H1 (cell line): ENCODE data around the gene KCNK2. TPM values are rescaled to one million over a fixed set of nuclear protein-coding genes. Genes with fewer than 3 reads are reported as not detected.

Source experiments
- CTCF ChIA-PET: fragments of 300-600 bp; sonication (Branson Sonifier 250); formaldehyde crosslinking; loops from one replicate; lab custom pipeline; 2021; ENCODE audit not compliant: partially characterized antibody; lab: Charles Lee
- POLR2A ChIA-PET: fragments of 300-600 bp; sonication (Branson Sonifier 250); formaldehyde crosslinking; loops from one replicate; lab custom pipeline; 2021; ENCODE audit warnings: inconsistent platforms; ENCODE audit not compliant: partially characterized antibody; lab: Charles Lee
- DNase-seq, 2 experiments: peaks; one replicate each; pipeline versions ENCODE4 v3.0.0 to v3.0.0-alpha.2; 2010 to 2022; ENCODE audit warnings: low spot score in 2 of 2, low read depth in 1 of 2, mixed read lengths in 1 of 2
- FAIRE-seq: peaks from 2 replicates; lab custom pipeline; 2011; peaks lifted over from hg19 to GRCh38; lab: Jason Lieb, UNC
- H2AFZ ChIP-seq: 2 replicates; pipeline ENCODE4 v1.8.1; 2012; ENCODE audit warnings: low read length, inconsistent platforms
- H2AK5ac ChIP-seq: 2 replicates; pipeline ENCODE4 v1.6.1; 2013; ENCODE audit warnings: low read depth, low read length
- H2BK120ac ChIP-seq: replicated peaks from 2 replicates; pipeline ENCODE3; 2013; ENCODE audit warnings: low read depth, low read length, inconsistent platforms
- H2BK12ac ChIP-seq: 2 replicates; pipeline ENCODE4 v1.6.1; 2013; ENCODE audit warnings: low read depth, low read length
- H2BK15ac ChIP-seq: 2 replicates; pipeline ENCODE4 v1.6.1; 2013; ENCODE audit warnings: low read length
- H2BK20ac ChIP-seq: 2 replicates; pipeline ENCODE4 v1.6.1; 2013; ENCODE audit warnings: low read length
- H2BK5ac ChIP-seq: 2 replicates; pipeline ENCODE4 v1.6.1; 2013; ENCODE audit warnings: low read depth, low read length
- H3K14ac ChIP-seq: 2 replicates; pipeline ENCODE4 v1.6.1; 2013; ENCODE audit warnings: inconsistent platforms; ENCODE audit not compliant: insufficient read length
- H3K18ac ChIP-seq: 2 replicates; pipeline ENCODE4 v1.6.1; 2013; ENCODE audit warnings: low read length; ENCODE audit errors: extremely low read depth
- H3K23ac ChIP-seq: 2 replicates; pipeline ENCODE4 v1.6.1; 2013; ENCODE audit warnings: inconsistent platforms; ENCODE audit not compliant: insufficient read length
- H3K23me2 ChIP-seq: 2 replicates; pipeline ENCODE4 v1.6.1; 2013; ENCODE audit warnings: low read depth, low read length
- H3K27ac ChIP-seq: 2 replicates; pipeline ENCODE4 v1.6.1; 2011; ENCODE audit warnings: low read depth, low read length, inconsistent platforms
- H3K27me3 ChIP-seq, 4 experiments: replicated peaks in 1 of 4; 1 replicate in 1 of 4; 2 replicates in 3 of 4; pipeline versions ENCODE4 v1.6.1 to v1.8.1; 2011 to 2013; ENCODE audit warnings: low read length in 3 of 4, mild to moderate bottlenecking in 3 of 4, inconsistent platforms in 2 of 4, mixed read lengths in 2 of 4, moderate library complexity in 1 of 4; ENCODE audit not compliant: control insufficient read depth in 3 of 4, insufficient read depth in 3 of 4; ENCODE audit errors: extremely low read depth in 1 of 4
- H3K36me3 ChIP-seq, 4 experiments: 2 replicates each; pipeline versions ENCODE4 v1.6.1 to v1.8.1; 2011 to 2013; ENCODE audit warnings: mild to moderate bottlenecking in 4 of 4, low read length in 3 of 4, moderate library complexity in 2 of 4, control low read depth in 1 of 4, inconsistent platforms in 1 of 4; ENCODE audit not compliant: insufficient read depth in 4 of 4, control insufficient read depth in 2 of 4
- H3K4ac ChIP-seq: replicated peaks from 2 replicates; pipeline ENCODE3; 2013; ENCODE audit warnings: low read length, low read depth, mixed read lengths, inconsistent platforms; ENCODE audit not compliant: insufficient read length
- H3K4me1 ChIP-seq, 4 experiments: replicated peaks in 1 of 4; 1 replicate in 1 of 4; 2 replicates in 3 of 4; pipeline versions ENCODE4 v1.6.1 to v1.8.1; 2011 to 2013; ENCODE audit warnings: low read length in 3 of 4, inconsistent platforms in 2 of 4, mixed read lengths in 1 of 4; ENCODE audit not compliant: insufficient read depth in 4 of 4, control insufficient read depth in 3 of 4
- H3K4me2 ChIP-seq, 2 experiments: 2 replicates each; pipeline versions ENCODE4 v1.6.1 to v1.8.1; 2011 to 2013; ENCODE audit warnings: low read depth in 2 of 2, low read length in 2 of 2, control low read depth in 1 of 2, inconsistent platforms in 1 of 2, mild to moderate bottlenecking in 1 of 2; ENCODE audit not compliant: insufficient read depth in 1 of 2
- H3K4me3 ChIP-seq, 4 experiments: fragments of 200-600, 300-600 bp in 1 of 4; sonication (generic), shearing (Covaris generic), sonication (Bioruptor Twin) in 1 of 4; 2 replicates each; pipeline versions ENCODE4 v1.5.1 to v1.8.1; 2011 to 2016; ENCODE audit warnings: low read length in 4 of 4, low read depth in 3 of 4, control low read depth in 2 of 4, inconsistent platforms in 2 of 4, mild to moderate bottlenecking in 2 of 4, mixed read lengths in 1 of 4, moderate library complexity in 1 of 4; ENCODE audit not compliant: insufficient read depth in 2 of 4; ENCODE audit errors: extremely low read depth in 1 of 4
- H3K56ac ChIP-seq: replicated peaks from 2 replicates; pipeline ENCODE3; 2013; ENCODE audit warnings: low read depth, mild to moderate bottlenecking, mixed read lengths, low read length, inconsistent platforms; ENCODE audit not compliant: insufficient read length
- H3K79me1 ChIP-seq: 2 replicates; pipeline ENCODE4 v1.6.1; 2013; ENCODE audit warnings: low read depth, low read length, control low read depth
- H3K79me2 ChIP-seq, 2 experiments: 2 replicates each; pipeline versions ENCODE4 v1.6.1 to v1.8.1; 2012 to 2013; ENCODE audit warnings: low read length in 2 of 2, mild to moderate bottlenecking in 2 of 2, inconsistent platforms in 1 of 2; ENCODE audit not compliant: insufficient read depth in 2 of 2, control insufficient read depth in 1 of 2
- H3K9ac ChIP-seq, 4 experiments: replicated peaks in 1 of 4; 1 replicate in 1 of 4; 2 replicates in 3 of 4; pipeline versions ENCODE4 v1.6.1 to v1.8.1; 2011 to 2013; ENCODE audit warnings: low read depth in 3 of 4, low read length in 3 of 4, control low read depth in 2 of 4, mild to moderate bottlenecking in 2 of 4, moderate library complexity in 2 of 4, inconsistent platforms in 1 of 4; ENCODE audit errors: extremely low read depth in 1 of 4
- H3K9me3 ChIP-seq, 2 experiments: 2 replicates each; pipeline versions ENCODE4 v1.6.1 to v1.8.1; 2012 to 2013; ENCODE audit warnings: mild to moderate bottlenecking in 2 of 2, moderate library complexity in 2 of 2, control low read depth in 1 of 2, inconsistent platforms in 1 of 2, low read depth in 1 of 2, low read length in 1 of 2, mixed read lengths in 1 of 2; ENCODE audit not compliant: insufficient read depth in 2 of 2
- H4K20me1 ChIP-seq, 2 experiments: replicated peaks in 1 of 2; 2 replicates each; pipeline versions ENCODE3 to v1.8.1; 2011 to 2013; ENCODE audit warnings: inconsistent platforms in 2 of 2, low read length in 2 of 2, mild to moderate bottlenecking in 1 of 2; ENCODE audit not compliant: insufficient read depth in 2 of 2, control insufficient read depth in 1 of 2
- H4K5ac ChIP-seq: 2 replicates; pipeline ENCODE4 v1.6.1; 2013; ENCODE audit warnings: low read length, low read depth, mixed read lengths, inconsistent platforms; ENCODE audit not compliant: insufficient read length
- H4K8ac ChIP-seq: 2 replicates; pipeline ENCODE4 v1.8.0; 2013; ENCODE audit warnings: mild to moderate bottlenecking, moderate library complexity, low read length, inconsistent platforms; ENCODE audit not compliant: insufficient read depth; ENCODE audit errors: extremely low read depth
- H4K91ac ChIP-seq: replicated peaks from 2 replicates; pipeline ENCODE3; 2013; ENCODE audit warnings: low read length, mixed read lengths, inconsistent platforms; ENCODE audit not compliant: insufficient read length
- CHD1 ChIP-seq: IDR thresholded peaks from 2 replicates; pipeline ENCODE4 v1.6.1; 2012; ENCODE audit warnings: low read depth, low read length, improper control_type of control experiment
- CTCF ChIP-seq, 3 experiments: IDR thresholded peaks; 1 replicate in 2 of 3; 2 replicates in 1 of 3; pipeline versions ENCODE4 v1.5.1 to v1.6.1; 2011; ENCODE audit warnings: low read length in 3 of 3, mild to moderate bottlenecking in 3 of 3, inconsistent platforms in 2 of 3, low read depth in 1 of 3, moderate library complexity in 1 of 3; ENCODE audit not compliant: insufficient read depth in 1 of 3; ENCODE audit errors: control extremely low read depth in 1 of 3
- RAD21 ChIP-seq, 2 experiments: IDR thresholded peaks in 1 of 2; conservative IDR thresholded peaks in 1 of 2; 2 replicates each; pipeline ENCODE4 v1.6.1; 2011; ENCODE audit warnings: low read depth in 2 of 2, low read length in 2 of 2, improper control_type of control experiment in 1 of 2, inconsistent platforms in 1 of 2, mild to moderate bottlenecking in 1 of 2, moderate library complexity in 1 of 2
- WGBS, 2 experiments: shearing (Covaris generic) in 1 of 2; methylation state at CpG; one replicate each; pipeline versions ENCODE4 v1.1.6 to v1.1.7; 2013 to 2015; ENCODE audit warnings: low lambda C conversion rate in 2 of 2, mixed read lengths in 2 of 2, inconsistent platforms in 1 of 2, low coverage in 1 of 2, missing lambda C conversion rate in 1 of 2; ENCODE audit not compliant: insufficient replicate concordance in 2 of 2, insufficient coverage in 1 of 2, insufficient read length in 1 of 2; ENCODE audit errors: extremely low coverage in 1 of 2, missing lambda C conversion rate in 1 of 2; 5-methylcytosine and 5-hydroxymethylcytosine counted together
- polyA plus RNA-seq, 7 experiments: library from polyadenylated mRNA; depleted of rRNA in 3 of 7; stranded (reverse) in 5 of 7; unstranded in 2 of 7; fragments of >200 nt in 5 of 7; fragments of 200-250 nt in 2 of 7; gene quantifications; 1 replicate in 5 of 7; 2 replicates in 1 of 7; 4 replicates in 1 of 7; pipeline versions ENCODE4 v1.2.1 to v1.2.3, GENCODE V29; 2011 to 2013; ENCODE audit warnings: missing spikeins in 2 of 7, mixed read lengths in 2 of 7
- total RNA-seq: library from RNA; stranded (reverse); fragmentation: NEBNext Ultra II Directional; extraction: Animal tissue kit (Norgen Biotek cat#: 25700); gene quantifications from 2 replicates; pipeline ENCODE4 v1.2.1, GENCODE V29; 2021

The KCNK2 gene
- total and polyA plus RNA-seq, 2 of the 8 experiments (the other 6 are each of a cell fraction or from before 2014, with no cell fraction given) = 0.59 to 1.2 TPM

GRCh38 chr1:215146240-215146975 lies 63.9 kb downstream of the KCNK2 start:
- FAIRE-seq (no peak), DNase-seq (no peak)
- H2BK120ac ChIP-seq = no peak overlapping the region
- no peak overlapping the region for H4K91ac ChIP-seq
- CTCF ChIA-PET = interaction anchor here (0.7 to 4.4 kb wide), 26 partner anchors 10 to 486 kb away, joined by 3 to 20 read pairs (median 4); no protein-coding TSS in a partner anchor
- no peak overlapping the region for H3K18ac ChIP-seq
- no peaks in the 10 kb centered on the region for H3K23me2 ChIP-seq
- POLR2A ChIA-PET = no interaction called here
- H3K23ac ChIP-seq = no peak overlapping the region
- H2BK12ac ChIP-seq = no peak overlapping the region
- H3K27me3 ChIP-seq = no peaks in the 10 kb centered on the region
- no peak overlapping the region for H4K8ac ChIP-seq
- H3K4ac ChIP-seq = no peak overlapping the region
- no peaks in the 10 kb centered on the region for H4K20me1 ChIP-seq
- no peak overlapping the region for H3K56ac ChIP-seq
- no peaks in the 10 kb centered on the region for H3K79me2 ChIP-seq
- WGBS, 2 experiments = 81% methylated on average over 8 of the region's 8 CpGs; no CpG with 5 or more reads in 1 of the 2 experiments
- H3K79me1 ChIP-seq = no peaks in the 10 kb centered on the region
- TF ChIP-seq RAD21 (IDR thresholded peaks at IDR 0.05 in 1 of 2, conservative IDR thresholded peaks at IDR 0.05 in 1 of 2; ENCODE audit: low read depth in 2 of 2, low read length in 2 of 2) (peak; percentile 67 to 74), CTCF (IDR thresholded peaks at IDR 0.05; ENCODE audit: control extremely low read depth in 1 of 3, insufficient read depth in 1 of 3, low read depth in 1 of 3, low read length in 3 of 3) (peak in 2 of 3 experiments; percentile 48 to 51; a peak in 2 of 4 replicates), CHD1 (no peak)
- H3K36me3 ChIP-seq = no peaks in the 10 kb centered on the region
- no peak overlapping the region for H2BK20ac ChIP-seq
- H3K4me2 ChIP-seq = no peak overlapping the region
- no peak overlapping the region for H3K4me3 ChIP-seq
- no peak overlapping the region for H4K5ac ChIP-seq
- H3K9ac ChIP-seq = no peak overlapping the region
- H3K14ac ChIP-seq = no peak overlapping the region
- no peak overlapping the region for H2BK5ac ChIP-seq
- no peak overlapping the region for H2AK5ac ChIP-seq
- H2BK15ac ChIP-seq = no peak overlapping the region
- H2AFZ ChIP-seq = no peak overlapping the region
- H3K9me3 ChIP-seq = no peaks in the 10 kb centered on the region
- no peaks in the 10 kb centered on the region for H3K4me1 ChIP-seq
- no peak overlapping the region for H3K27ac ChIP-seq
